Measurements from ENCODE around the gene ZBP1.

ZBP1 gene

DNA sequence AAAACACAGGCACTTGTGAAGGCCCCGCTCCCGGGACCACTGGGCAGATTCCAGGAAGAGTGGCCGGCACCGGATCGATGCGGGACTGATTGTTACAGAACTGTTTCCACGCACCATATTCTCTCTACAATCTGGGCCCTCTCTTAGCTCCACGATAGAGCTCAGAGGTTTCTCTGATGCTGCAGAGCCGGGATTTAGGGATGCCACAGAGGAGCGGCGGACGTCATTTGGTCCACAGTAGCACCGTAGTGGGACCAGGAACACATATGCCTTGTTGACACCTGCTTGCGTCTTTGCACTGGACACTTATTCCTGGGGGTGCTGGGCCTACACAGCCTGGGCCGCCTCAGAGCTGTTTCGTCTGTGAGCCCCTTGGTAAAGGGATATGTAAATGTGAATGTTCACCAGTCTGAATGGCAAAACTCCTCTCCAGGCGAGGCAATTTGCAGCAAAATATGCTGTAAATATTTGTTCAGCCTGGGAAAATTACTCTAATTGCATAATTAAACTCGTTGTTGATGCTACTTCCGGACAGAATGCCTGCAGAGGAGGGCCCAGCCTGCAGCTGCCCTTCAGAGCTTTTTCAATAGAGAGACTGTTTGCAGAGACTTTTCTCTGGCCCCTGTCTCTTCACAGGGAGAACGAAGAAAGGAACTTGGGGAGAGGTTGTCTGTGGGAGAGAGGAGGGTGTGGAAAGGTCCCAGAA, 49.9 kb downstream of the ZBP1 start:
- Histone ChIP-seq H3K36me3 (no peaks in the 10 kb centered on the region), H3K27ac (no peak overlapping the region), H3K4me3 (ENCODE audit: low read depth, low read length) (no peak overlapping the region), H3K27me3 (ENCODE audit: insufficient read depth, low read depth, severe bottlenecking) (no peaks in the 10 kb centered on the region), H3K9me3 (ENCODE audit: severe bottlenecking) (no peaks in the 10 kb centered on the region)
- DNase-seq = no peak
- TF ChIP-seq, protein P1, sequence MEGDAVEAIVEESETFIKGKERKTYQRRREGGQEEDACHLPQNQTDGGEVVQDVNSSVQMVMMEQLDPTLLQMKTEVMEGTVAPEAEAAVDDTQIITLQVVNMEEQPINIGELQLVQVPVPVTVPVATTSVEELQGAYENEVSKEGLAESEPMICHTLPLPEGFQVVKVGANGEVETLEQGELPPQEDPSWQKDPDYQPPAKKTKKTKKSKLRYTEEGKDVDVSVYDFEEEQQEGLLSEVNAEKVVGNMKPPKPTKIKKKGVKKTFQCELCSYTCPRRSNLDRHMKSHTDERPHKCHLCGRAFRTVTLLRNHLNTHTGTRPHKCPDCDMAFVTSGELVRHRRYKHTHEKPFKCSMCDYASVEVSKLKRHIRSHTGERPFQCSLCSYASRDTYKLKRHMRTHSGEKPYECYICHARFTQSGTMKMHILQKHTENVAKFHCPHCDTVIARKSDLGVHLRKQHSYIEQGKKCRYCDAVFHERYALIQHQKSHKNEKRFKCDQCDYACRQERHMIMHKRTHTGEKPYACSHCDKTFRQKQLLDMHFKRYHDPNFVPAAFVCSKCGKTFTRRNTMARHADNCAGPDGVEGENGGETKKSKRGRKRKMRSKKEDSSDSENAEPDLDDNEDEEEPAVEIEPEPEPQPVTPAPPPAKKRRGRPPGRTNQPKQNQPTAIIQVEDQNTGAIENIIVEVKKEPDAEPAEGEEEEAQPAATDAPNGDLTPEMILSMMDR (IDR thresholded peaks at IDR 0.05; ENCODE audit: low read depth, low read length) = no peak

DNA sequence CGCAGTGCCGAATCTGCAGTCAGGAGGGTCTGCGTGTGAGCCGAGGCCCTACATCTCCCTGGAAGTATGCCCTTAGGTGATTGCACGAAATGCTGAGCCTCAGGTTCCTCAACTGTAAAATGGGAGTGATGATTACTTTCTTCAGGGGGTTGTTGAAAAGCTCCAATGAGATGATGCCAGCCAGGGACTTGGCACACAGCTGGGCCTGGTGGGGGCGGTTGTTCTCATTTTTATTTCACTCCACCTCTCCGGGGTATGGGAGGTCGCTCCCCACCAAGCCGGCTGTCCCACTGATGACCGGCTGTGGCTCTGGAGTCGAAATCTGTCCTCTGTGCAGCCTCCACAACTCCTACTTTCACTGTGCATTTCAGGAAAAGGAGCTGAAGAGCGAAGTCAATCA, 51.3 kb downstream of the ZBP1 start:
- no peaks in the 10 kb centered on the region for H3K27me3 ChIP-seq (ENCODE audit: insufficient read depth, low read depth, severe bottlenecking)
- H3K36me3 ChIP-seq = no peaks in the 10 kb centered on the region
- TF ChIP-seq, protein P1 (IDR thresholded peaks at IDR 0.05; ENCODE audit: low read depth, low read length) = no peak
- H3K27ac ChIP-seq = no peak overlapping the region
- H3K4me3 ChIP-seq (ENCODE audit: low read depth, low read length) = no peak overlapping the region
- DNase-seq = no peak
- H3K9me3 ChIP-seq (ENCODE audit: severe bottlenecking) = no peaks in the 10 kb centered on the region

DNA sequence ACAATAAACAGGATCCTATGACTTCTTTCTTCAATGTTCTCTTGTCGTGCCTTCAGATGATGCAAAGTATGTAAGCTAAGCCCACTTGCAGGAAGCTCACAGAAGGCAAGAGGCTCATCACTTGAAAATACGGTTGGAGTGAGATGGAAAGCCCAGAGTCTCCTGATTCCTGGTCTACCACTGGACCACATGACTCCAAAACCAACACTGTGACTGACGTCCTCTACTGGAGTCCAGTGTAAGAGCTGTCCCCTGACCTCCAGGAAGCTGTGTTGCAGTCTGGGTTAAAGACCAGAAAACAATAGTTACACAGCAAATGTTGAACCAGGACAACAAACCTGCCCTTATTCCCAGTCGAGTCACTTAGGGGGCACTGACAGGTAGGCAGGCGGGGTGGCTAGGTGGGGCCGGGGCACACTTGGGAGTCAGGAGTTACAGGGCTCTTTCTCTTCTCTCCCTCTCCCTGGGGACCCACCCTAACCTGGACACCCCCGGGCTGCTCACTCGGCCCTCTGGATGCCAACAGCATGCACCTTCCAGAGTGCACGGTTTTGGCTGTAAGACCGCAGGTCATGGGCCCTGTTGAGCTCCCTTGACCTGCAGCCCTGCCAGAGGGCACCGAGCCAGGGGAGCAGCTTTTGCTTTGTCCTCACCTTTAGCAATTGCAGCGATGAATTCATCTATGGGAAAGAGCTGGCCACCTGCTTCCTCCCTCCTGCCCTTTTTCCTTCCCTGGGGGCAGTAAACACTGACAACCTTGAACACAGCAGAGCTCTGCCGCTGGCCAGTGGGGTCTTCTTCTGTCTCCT, 51.9 kb downstream of the ZBP1 start:
- Histone ChIP-seq H3K27me3 (ENCODE audit: insufficient read depth, low read depth, severe bottlenecking) (no peaks in the 10 kb centered on the region), H3K4me3 (ENCODE audit: low read depth, low read length) (no peak overlapping the region), H3K36me3 (no peaks in the 10 kb centered on the region), H3K9me3 (ENCODE audit: severe bottlenecking) (no peaks in the 10 kb centered on the region), H3K27ac (no peak overlapping the region)
- TF ChIP-seq, protein P1 (IDR thresholded peaks at IDR 0.05; ENCODE audit: low read depth, low read length) = no peak
- no peak for DNase-seq

DNA sequence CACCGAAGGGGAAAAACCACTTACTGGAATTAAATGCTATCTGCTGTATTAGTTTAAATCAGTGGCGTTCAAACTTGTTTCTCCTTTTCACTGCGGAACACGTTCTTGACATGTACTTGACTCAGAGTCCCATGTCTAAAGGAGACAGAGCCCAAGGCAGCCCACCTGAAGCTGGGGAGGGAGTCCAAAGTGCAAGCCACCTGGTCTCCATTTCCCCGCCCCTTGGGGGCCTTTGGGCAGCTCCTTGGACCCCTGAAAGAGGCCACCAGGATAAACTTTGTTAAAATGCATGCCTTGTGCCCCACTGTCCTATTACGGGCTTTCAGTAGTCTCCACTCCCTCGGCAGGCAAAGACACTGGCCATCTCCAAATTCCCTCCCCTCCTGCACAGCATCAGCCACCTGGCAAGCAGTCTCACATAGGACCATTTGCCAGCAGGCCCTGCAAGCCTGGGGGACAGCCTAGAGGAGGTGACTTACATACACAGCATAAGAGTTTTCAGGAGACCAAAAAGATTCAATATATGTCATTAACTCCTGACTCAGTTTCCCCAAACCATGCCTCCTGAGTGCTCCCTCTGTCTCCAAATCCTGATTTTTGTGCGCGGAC, 52.7 kb downstream of the ZBP1 start:
- Histone ChIP-seq H3K27me3 (ENCODE audit: insufficient read depth, low read depth, severe bottlenecking) (no peaks in the 10 kb centered on the region), H3K9me3 (ENCODE audit: severe bottlenecking) (no peaks in the 10 kb centered on the region), H3K36me3 (no peaks in the 10 kb centered on the region), H3K4me3 (ENCODE audit: low read depth, low read length) (no peak overlapping the region), H3K27ac (no peak overlapping the region)
- DNase-seq = no peak
- TF ChIP-seq, protein P1 (IDR thresholded peaks at IDR 0.05; ENCODE audit: low read depth, low read length) = no peak

DNA sequence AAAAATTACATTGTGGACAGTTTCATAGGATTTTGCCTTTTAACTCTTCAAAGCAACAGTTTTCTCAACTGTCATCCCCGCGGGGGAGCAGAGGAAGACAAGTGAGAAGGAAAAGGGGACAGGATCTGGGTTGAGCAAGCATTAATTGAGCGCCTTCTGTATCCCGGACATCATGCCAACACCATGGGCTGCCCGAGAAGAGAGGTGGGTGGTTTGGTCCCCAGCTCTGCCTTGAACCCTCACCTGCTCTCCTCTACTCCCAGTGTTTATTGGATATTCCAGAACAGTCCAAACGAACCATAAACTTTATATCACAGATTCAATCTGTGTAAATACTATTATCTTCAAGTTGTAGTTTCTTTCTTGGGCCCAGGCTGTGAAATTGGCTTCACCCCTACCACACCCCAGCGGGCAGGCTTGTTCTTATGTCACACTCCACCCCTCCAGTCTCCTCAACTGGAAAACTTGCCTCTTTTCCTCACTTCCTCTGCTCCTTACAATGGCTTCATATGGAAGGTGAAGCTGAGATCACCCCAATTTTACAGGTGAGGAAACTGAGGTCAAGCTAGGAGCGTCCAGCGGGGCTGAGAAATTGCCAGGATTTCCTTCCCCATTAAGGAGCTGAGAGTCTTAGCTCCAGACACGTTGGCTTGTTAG, 53.3 kb downstream of the ZBP1 start:
- no peak for DNase-seq
- TF ChIP-seq, protein P1 (IDR thresholded peaks at IDR 0.05; ENCODE audit: low read depth, low read length) = no peak
- H3K27ac ChIP-seq = no peak overlapping the region
- H3K27me3 ChIP-seq (ENCODE audit: insufficient read depth, low read depth, severe bottlenecking) = no peaks in the 10 kb centered on the region
- H3K36me3 ChIP-seq = no peaks in the 10 kb centered on the region
- no peak overlapping the region for H3K4me3 ChIP-seq (ENCODE audit: low read depth, low read length)
- no peaks in the 10 kb centered on the region for H3K9me3 ChIP-seq (ENCODE audit: severe bottlenecking)
